ACC112 (cell line): Measurements from ENCODE around the gene PRSS27.

Experiments
- H2AFZ ChIP-seq: fragments of 200-600 bp; sonication (generic); one replicate; pipeline ENCODE4 v1.6.0; 2017; ENCODE audit warnings: antibody characterized with exemption, low read length; ENCODE audit not compliant: unreplicated experiment
- H3K27ac ChIP-seq: fragments of 200-600 bp; sonication (generic); 2 replicates; pipeline ENCODE4 v1.5.1; 2014; ENCODE audit warnings: low read depth, mild to moderate bottlenecking, antibody characterized with exemption, low read length, moderate library complexity
- H3K27me3 ChIP-seq: fragments of 200-600 bp; sonication (generic); 2 replicates; pipeline ENCODE4 v1.6.1; 2014; ENCODE audit warnings: mild to moderate bottlenecking, antibody characterized with exemption, low read length, moderate library complexity, mixed read lengths; ENCODE audit not compliant: insufficient read depth
- H3K36me3 ChIP-seq: fragments of 200-600 bp; sonication (generic); 2 replicates; pipeline ENCODE4 v1.6.1; 2016; ENCODE audit warnings: mild to moderate bottlenecking, antibody characterized with exemption, low read length, moderate library complexity, mixed read lengths; ENCODE audit not compliant: insufficient read depth
- H3K4me1 ChIP-seq: fragments of 200-600 bp; sonication (generic); one replicate; pipeline ENCODE4 v1.6.1; 2016; ENCODE audit warnings: low read length, mixed read lengths; ENCODE audit not compliant: insufficient read depth, unreplicated experiment, control insufficient read depth
- H3K4me3 ChIP-seq: fragments of 200-600 bp; sonication (generic); 2 replicates; pipeline ENCODE4 v1.5.1; 2014; ENCODE audit warnings: mild to moderate bottlenecking, low read depth, low read length
- H3K79me2 ChIP-seq: fragments of 200-600 bp; sonication (generic); one replicate; pipeline ENCODE4 v1.6.0; 2016; ENCODE audit warnings: low read length; ENCODE audit not compliant: control insufficient read depth, unreplicated experiment, insufficient read depth

Gene PRSS27

DNA sequence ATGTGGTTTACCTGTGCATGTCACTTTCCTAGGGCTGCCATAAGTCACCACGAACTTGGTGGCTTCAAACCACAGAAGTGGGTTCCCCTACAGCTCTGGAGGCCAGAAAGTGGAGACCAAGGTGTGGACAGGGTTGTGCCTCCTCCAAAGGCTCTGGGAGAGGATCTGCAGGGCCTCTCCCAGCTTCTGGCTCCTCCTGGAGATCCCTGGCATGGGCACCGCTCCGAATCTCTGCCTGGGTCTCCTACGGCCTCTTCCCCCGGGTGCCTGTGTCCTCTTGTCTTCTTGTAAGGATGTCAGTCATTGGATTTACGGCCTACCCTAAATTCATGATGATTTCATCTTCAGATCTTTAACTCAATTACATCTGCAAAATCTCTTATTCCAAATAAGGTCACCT, 29.9 kb upstream of the PRSS27 start:
- Histone ChIP-seq H3K79me2 (peaks cover 32% of the 10 kb centered on the region), H3K27ac (no peak overlapping the region), H3K27me3 (no peaks in the 10 kb centered on the region), H3K4me1 (peaks cover 14% of the 10 kb centered on the region), H3K36me3 (no peaks in the 10 kb centered on the region; the same call in 1 of the 2 replicates), H2AFZ (no peak overlapping the region), H3K4me3 (no peak overlapping the region)

DNA sequence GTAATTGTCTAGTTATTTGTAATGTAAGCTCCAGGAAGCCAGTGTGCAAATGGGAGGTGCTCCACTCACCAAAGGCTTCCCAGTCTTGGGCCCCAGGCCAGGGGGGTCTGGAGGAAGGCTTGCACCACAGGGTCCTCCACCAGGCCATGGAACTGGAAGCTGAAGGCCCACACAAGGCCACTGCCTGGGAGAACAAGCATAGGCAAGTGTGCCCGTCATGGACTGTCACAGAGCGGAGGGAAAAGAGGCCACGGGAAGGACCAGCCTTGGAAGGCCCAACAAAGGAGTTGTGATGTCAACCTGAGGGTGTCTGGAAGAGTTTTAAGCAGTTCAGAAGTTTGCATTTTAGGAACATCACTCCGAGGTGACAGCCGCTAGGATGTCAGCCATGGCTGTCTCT, 29.5 kb upstream of the PRSS27 start:
- H3K79me2 ChIP-seq: peaks cover 28% of the 10 kb centered on the region
- no peak overlapping the region for H2AFZ ChIP-seq
- no peaks in the 10 kb centered on the region; the same call in 1 of the 2 replicates for H3K36me3 ChIP-seq
- H3K27me3 ChIP-seq: no peaks in the 10 kb centered on the region
- H3K4me3 ChIP-seq: no peak overlapping the region
- H3K27ac ChIP-seq: no peak overlapping the region
- peaks cover 9% of the 10 kb centered on the region for H3K4me1 ChIP-seq

DNA sequence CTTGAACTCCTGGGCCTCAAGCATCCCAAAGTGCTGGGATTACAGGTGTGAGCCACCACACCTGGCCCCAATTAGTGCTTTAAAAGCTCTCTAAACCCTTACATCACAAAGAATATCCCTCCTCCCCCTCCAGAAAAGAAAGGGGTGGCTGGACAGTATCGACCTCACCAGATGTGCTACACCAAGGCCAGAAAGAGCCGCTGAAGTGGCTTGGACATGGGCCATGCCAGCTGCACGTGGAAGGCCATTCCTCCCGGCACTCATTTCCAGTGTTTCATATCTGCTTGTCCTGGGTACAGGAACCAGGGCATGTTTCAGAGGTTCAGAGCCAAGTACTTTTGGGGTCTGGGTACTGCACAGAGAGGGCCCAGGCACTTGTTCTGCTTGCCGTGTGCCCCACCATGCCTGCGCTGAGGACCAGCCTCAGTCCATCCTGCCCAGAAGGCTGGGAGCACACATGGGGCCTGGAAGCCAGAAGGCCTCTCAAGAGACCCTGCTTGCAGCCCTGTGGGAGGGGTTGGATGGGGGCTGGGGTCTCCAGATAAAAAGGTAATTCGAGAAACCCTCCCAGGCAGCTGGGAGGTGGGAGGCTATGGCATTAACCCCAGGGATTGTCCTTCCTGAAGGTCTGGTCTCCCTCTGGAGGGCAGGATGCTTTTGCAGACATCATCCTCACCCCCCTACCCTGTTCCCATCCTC, 28.9 kb upstream of the PRSS27 start:
- H3K4me3 ChIP-seq: no peak overlapping the region
- H2AFZ ChIP-seq: no peak overlapping the region
- H3K27me3 ChIP-seq: no peaks in the 10 kb centered on the region
- H3K79me2 ChIP-seq: peaks cover 22% of the 10 kb centered on the region
- no peaks in the 10 kb centered on the region; the same call in 1 of the 2 replicates for H3K36me3 ChIP-seq
- peaks cover 8% of the 10 kb centered on the region for H3K4me1 ChIP-seq
- H3K27ac ChIP-seq: no peak overlapping the region

DNA sequence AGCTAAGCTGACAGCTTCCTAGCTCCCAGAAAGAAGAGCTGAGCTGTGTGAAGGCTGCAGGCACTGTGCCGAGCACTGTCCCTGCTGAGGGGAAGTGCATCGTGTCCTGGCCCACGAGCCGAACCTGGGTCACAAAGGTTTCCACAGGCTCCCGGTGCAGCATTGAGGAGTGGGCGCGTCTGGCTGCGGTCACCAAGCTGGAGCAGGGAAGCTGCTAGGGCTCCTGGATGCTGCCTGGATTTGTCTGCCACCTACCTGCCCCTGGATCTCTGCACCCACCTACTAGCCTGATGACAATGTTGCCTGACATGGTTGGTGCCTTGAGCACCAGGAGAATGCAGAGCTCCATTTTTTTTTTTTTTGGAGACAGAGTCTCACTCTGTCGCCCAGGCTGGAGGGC, 25.9 kb upstream of the PRSS27 start:
- Histone ChIP-seq H2AFZ (no peak overlapping the region), H3K4me1 (peaks cover 2% of the 10 kb centered on the region), H3K36me3 (no peaks in the 10 kb centered on the region), H3K79me2 (peaks cover 5% of the 10 kb centered on the region), H3K4me3 (no peak overlapping the region), H3K27me3 (no peaks in the 10 kb centered on the region), H3K27ac (no peak overlapping the region)

DNA sequence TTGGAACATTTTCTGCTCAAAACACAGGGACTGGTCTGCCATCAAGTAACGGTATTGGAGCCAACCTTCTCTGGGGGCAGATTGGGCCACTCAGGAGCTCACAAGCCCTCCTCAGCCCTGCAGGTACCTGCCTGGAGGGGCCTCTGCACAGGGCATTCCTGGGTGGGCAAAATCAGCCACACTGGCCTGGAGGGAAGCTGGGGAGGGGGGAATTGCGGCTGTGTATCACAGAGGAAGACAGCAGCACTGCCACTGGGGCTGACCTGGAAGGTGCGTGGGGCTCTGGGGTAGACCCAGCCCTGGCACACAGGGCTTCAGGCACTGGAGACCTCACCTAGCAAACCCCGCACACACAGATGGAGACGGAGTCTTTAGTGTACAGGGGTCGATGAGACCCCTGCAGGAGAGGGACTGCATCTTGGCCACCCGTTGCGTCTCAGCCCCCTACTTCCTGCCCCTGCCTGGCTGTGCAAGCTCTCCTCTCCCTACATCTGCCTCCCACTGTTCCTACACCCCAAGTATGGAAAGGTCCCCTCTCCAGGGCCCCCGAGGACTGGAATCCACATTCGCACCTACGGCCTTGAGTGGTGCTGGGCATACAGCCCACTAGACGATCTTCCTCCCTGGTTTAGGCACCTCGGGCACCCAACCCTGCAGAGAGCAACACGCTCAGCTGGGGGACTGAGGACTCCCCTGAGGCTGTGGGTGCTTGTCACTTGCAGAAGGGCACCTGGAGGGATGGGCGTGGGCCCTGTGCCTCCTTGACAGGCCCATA, 25.3 kb upstream of the PRSS27 start:
- Histone ChIP-seq H3K36me3 (no peaks in the 10 kb centered on the region), H2AFZ (no peak overlapping the region), H3K27ac (no peak overlapping the region), H3K4me3 (no peak overlapping the region), H3K4me1 (no peaks in the 10 kb centered on the region), H3K27me3 (no peaks in the 10 kb centered on the region), H3K79me2 (no peaks in the 10 kb centered on the region)

DNA sequence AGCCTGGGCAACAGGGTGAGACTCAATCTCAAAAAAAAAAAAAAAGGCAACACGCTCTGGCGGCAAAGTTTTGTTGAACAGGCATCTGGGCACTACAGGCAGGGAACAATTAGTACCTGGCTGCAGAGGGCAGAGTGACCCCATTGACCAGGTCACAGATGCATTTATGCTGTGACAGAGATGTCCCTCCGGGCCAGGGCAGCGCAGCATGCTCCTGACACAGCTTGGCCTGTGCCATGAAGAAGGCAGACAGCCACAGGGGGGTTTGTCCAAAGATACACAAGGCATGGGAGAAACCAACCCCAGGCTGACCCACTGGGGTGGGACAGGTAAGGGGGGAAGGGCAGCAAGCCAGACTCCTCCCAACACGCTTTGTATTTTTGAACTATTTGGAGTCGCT, 24.7 kb upstream of the PRSS27 start:
- Histone ChIP-seq H3K27ac (no peak overlapping the region), H3K4me1 (no peaks in the 10 kb centered on the region), H3K36me3 (no peaks in the 10 kb centered on the region), H3K4me3 (no peak overlapping the region), H3K79me2 (no peaks in the 10 kb centered on the region), H2AFZ (no peak overlapping the region), H3K27me3 (no peaks in the 10 kb centered on the region)

DNA sequence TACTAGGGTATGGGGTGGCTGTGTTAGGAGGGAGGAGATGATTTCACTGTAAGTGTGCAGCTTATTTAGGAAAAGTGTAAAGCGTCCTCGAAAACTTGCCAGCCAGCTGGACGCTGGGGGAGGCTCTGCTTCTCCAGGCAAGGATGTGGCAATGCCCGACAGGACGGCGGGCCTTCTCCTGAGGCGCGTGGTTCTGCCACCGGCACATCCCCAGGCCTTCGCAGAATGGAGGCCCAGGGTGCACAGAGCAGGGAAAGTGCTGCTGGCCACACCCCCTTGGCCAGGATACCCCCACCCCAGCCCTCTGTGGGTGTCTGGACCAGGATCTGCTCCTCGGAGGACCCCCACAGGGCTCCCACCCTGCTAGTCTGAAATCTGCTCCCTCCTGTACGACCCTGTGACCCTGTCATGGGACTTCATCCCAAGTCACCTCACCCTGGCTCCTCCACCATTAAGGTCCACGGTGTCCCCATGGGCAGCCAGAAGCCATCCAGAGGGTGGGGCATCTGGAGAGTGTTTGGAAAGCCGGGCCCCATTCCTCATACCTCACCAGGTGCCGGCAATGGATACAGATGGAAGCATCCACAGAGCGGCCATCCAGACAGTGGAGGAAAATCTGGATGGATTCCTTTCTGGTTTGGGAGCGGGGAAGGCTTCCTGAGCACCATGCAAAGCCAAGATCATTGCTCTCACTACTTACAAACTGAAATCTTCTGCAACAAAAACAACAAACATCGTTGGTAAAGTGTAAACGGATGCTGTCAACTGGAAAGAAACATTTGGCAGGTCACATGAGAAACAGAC, 23.2 kb upstream of the PRSS27 start:
- no peaks in the 10 kb centered on the region for H3K27me3 ChIP-seq
- no peak overlapping the region for H3K27ac ChIP-seq
- no peak overlapping the region for H3K4me3 ChIP-seq
- H2AFZ ChIP-seq: no peak overlapping the region
- no peaks in the 10 kb centered on the region for H3K4me1 ChIP-seq
- no peaks in the 10 kb centered on the region for H3K79me2 ChIP-seq
- no peaks in the 10 kb centered on the region for H3K36me3 ChIP-seq

DNA sequence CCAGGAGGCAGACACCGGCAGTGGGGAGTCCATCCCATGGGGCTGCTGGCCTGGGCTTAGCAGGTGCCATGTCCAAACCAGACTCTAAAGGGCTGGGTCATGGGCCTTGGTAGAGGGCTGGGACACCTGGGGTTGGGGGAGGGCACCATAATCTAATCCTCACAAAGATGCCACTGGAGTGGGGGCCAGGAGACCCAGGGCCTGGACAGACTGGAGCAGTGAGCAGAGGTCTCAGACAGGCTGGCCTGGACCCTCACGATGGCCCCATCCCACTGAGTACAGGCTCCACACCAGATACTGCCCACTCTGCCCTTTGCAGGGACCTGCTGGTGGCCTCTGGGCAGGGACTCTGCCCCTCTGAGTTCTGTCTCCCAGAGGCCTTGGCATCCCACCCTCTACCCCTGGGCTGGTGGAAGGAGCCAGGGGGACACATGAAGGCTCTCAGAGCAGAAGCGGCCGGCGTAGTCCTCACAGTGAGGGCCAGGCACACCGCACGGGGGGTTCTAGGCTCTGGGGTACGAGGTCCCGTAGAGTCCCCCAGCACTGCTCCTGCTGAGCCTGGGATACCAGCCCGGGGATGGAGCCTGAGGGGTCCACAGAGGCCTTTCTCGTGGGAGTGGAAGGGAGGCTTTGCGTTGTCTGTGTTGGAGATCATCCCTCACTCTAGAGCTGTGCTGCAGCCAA, 22.4 kb upstream of the PRSS27 start:
- no peaks in the 10 kb centered on the region for H3K79me2 ChIP-seq

DNA sequence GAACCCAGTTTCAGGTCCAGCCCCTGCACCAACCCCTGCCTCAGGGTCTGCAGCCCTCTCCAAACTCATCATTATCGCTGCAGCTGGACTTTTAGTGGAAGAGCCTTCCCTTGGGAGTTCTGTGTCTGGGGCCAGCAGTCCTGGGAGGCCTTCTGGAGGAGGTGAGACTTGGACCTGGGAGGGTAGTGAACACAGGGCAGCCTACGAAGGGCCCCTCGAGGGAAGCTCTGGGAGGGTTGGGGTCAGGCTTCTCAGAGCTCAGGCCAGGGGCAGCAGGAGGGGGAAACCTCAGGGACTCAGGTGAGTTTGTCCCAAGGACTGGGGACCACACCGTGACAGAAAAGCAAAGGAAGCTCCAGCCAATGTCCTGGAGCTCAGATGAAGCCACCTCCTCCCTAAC, 21.1 kb upstream of the PRSS27 start:
- no peaks in the 10 kb centered on the region for H3K36me3 ChIP-seq
- H3K79me2 ChIP-seq: no peaks in the 10 kb centered on the region
- H3K4me3 ChIP-seq: no peak overlapping the region
- no peak overlapping the region for H3K27ac ChIP-seq
- H3K4me1 ChIP-seq: no peaks in the 10 kb centered on the region
- H3K27me3 ChIP-seq: no peaks in the 10 kb centered on the region
- no peak overlapping the region for H2AFZ ChIP-seq

More for the DNA sequence above, 22.4 kb upstream of the PRSS27 start:
- Histone ChIP-seq H3K27me3 (no peaks in the 10 kb centered on the region), H3K4me3 (no peak overlapping the region), H3K36me3 (no peaks in the 10 kb centered on the region), H3K4me1 (no peaks in the 10 kb centered on the region), H3K27ac (no peak overlapping the region), H2AFZ (no peak overlapping the region)

DNA sequence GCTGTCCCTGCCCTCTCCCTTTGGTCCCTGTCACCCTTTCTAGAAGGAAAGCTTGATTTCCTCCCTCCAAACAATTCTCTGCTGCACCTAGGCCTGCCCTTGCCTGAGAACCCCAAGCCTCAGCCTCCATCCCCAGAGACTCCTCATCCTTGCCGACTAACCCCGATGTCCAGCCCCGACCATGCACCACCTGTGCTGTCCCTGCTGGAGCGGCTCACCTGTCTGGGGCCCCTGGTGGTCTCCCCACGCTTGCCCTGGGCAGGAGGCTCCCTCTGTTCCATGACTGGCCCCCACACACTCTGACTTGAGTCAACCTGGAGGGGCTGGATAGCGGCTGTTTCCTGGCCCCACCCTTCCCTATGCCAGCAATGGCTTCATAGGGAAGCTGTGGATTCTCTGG, 20.5 kb upstream of the PRSS27 start:
- H3K4me3 ChIP-seq: no peak overlapping the region
- no peaks in the 10 kb centered on the region for H3K79me2 ChIP-seq
- H3K36me3 ChIP-seq: no peaks in the 10 kb centered on the region
- no peaks in the 10 kb centered on the region for H3K27me3 ChIP-seq
- H3K4me1 ChIP-seq: no peaks in the 10 kb centered on the region
- no peak overlapping the region for H3K27ac ChIP-seq
- no peak overlapping the region for H2AFZ ChIP-seq
